Gastrocnemius medialis (tissue), 4 donors: Measurements from ENCODE around the gene GALNT9.

Experiments
- CTCF ChIP-seq, 5 experiments: fragments of 450-650 bp in 3 of 5; fragments of 200-600 bp in 2 of 5; sonication (generic) in 2 of 5; IDR thresholded peaks in 4 of 5; conservative IDR thresholded peaks in 1 of 5; 1 replicate in 4 of 5; 2 replicates in 1 of 5; pipeline ENCODE4 v1.5.1; 2016 to 2019; ENCODE audit warnings: antibody characterized with exemption in 5 of 5, mild to moderate bottlenecking in 3 of 5, moderate library complexity in 3 of 5
- POLR2A ChIP-seq, 2 donors: fragments of 450-650 bp; IDR thresholded peaks; one replicate each; pipeline ENCODE4 v1.6.1; 2017; ENCODE audit warnings: antibody characterized with exemption in 2 of 2, mild to moderate bottlenecking in 2 of 2, moderate library complexity in 2 of 2

GRCh38 chr12:132174839-132175490 is 154.4 kb downstream of the GALNT9 start:
- TF ChIP-seq CTCF (IDR thresholded peaks at IDR 0.05 in 4 of 5, conservative IDR thresholded peaks at IDR 0.05 in 1 of 5), result no peak
- TF ChIP-seq POLR2A (IDR thresholded peaks at IDR 0.05), result no peak
